ENCODE measurements around the gene CFAP61.
A peak's percentile ranks its signal among the peaks of the same experiment; 100 is the strongest.

The CFAP61 gene

GRCh38 chr20:20368418-20369249, 316.3 kb downstream of the CFAP61 start:
- no peak overlapping the region for H3K27ac ChIP-seq (ENCODE audit: low read length, poor library complexity, severe bottlenecking)
- H3K36me3 ChIP-seq (ENCODE audit: control insufficient read depth in 1 of 2, insufficient read depth in 2 of 2, low read depth in 1 of 2, low read length in 2 of 2), result no peaks in the 10 kb centered on the region
- H2BK5ac ChIP-seq (ENCODE audit: low read depth, low read length, poor library complexity, severe bottlenecking), result no peak overlapping the region
- no peak overlapping the region for H3K9ac ChIP-seq (ENCODE audit: low read length)
- no peak overlapping the region for H3K14ac ChIP-seq (ENCODE audit: low read length in 2 of 2)
- no peak overlapping the region for H2BK12ac ChIP-seq (ENCODE audit: low read length in 2 of 2)
- no peak overlapping the region for H4K91ac ChIP-seq (ENCODE audit: low read length)
- no peak overlapping the region for H3K18ac ChIP-seq (ENCODE audit: low read depth in 1 of 2, low read length in 2 of 2)
- no peak overlapping the region for H2BK120ac ChIP-seq (ENCODE audit: low read depth, low read length)
- H2AK5ac ChIP-seq (ENCODE audit: low read length, severe bottlenecking), result no peak overlapping the region
- no peak overlapping the region for H2BK15ac ChIP-seq (ENCODE audit: low read depth, poor library complexity, severe bottlenecking)
- H4K8ac ChIP-seq (ENCODE audit: low read length), result no peak overlapping the region
- peaks cover 81 to 87% of the 10 kb centered on the region in 2 experiments for H3K27me3 ChIP-seq (ENCODE audit: control insufficient read depth in 1 of 2, insufficient read depth in 1 of 2, low read length in 2 of 2)
- H3K4me1 ChIP-seq (ENCODE audit: control insufficient read depth, insufficient read depth, low read depth, low read length), result peaks cover 41% of the 10 kb centered on the region
- H3K4me3 ChIP-seq (ENCODE audit: insufficient read depth in 1 of 2, low read depth in 1 of 2, low read length in 2 of 2), result peak overlapping the region in 1 of 2 experiments; percentile 33
- no peak overlapping the region for H3K4ac ChIP-seq (ENCODE audit: low read depth in 1 of 2, low read length in 2 of 2)
- no peaks in the 10 kb centered on the region for H3K79me1 ChIP-seq (replicated peaks; ENCODE audit: low read length, poor library complexity, severe bottlenecking)
- H3K23ac ChIP-seq (ENCODE audit: low read length in 2 of 2), result no peak overlapping the region
- H3K9me3 ChIP-seq (ENCODE audit: control insufficient read depth, low read length), result no peaks in the 10 kb centered on the region
- H2AFZ ChIP-seq (ENCODE audit: low read depth, low read length), result no peak overlapping the region
- peak overlapping the region; percentile 76 for H3K4me2 ChIP-seq (ENCODE audit: low read length, poor library complexity, severe bottlenecking)
- no peak for DNase-seq
- WGBS, result 1% methylated on average over 27 of the region's 130 CpGs

- no peak overlapping the region for H2AK5ac ChIP-seq (ENCODE audit: low read length, severe bottlenecking)
- no peak overlapping the region for H3K27ac ChIP-seq (ENCODE audit: low read length, poor library complexity, severe bottlenecking)
- peaks cover 33% of the 10 kb centered on the region for H3K4me1 ChIP-seq (ENCODE audit: control insufficient read depth, insufficient read depth, low read depth, low read length)
- H3K4ac ChIP-seq (ENCODE audit: low read depth in 1 of 2, low read length in 2 of 2), result no peak overlapping the region
- H3K9me3 ChIP-seq (ENCODE audit: control insufficient read depth, low read length), result no peaks in the 10 kb centered on the region
- H2BK12ac ChIP-seq (ENCODE audit: low read length in 2 of 2), result no peak overlapping the region
- H3K18ac ChIP-seq (ENCODE audit: low read depth in 1 of 2, low read length in 2 of 2), result no peak overlapping the region
- H2BK15ac ChIP-seq (ENCODE audit: low read depth, poor library complexity, severe bottlenecking), result no peak overlapping the region
- no peaks in the 10 kb centered on the region for H3K36me3 ChIP-seq (ENCODE audit: control insufficient read depth in 1 of 2, insufficient read depth in 2 of 2, low read depth in 1 of 2, low read length in 2 of 2)
- peaks cover 81 to 87% of the 10 kb centered on the region in 2 experiments for H3K27me3 ChIP-seq (ENCODE audit: control insufficient read depth in 1 of 2, insufficient read depth in 1 of 2, low read length in 2 of 2)
- H2BK120ac ChIP-seq (ENCODE audit: low read depth, low read length), result no peak overlapping the region
- no peak overlapping the region for H3K4me3 ChIP-seq (ENCODE audit: insufficient read depth in 1 of 2, low read depth in 1 of 2, low read length in 2 of 2)
- H3K4me2 ChIP-seq (ENCODE audit: low read length, poor library complexity, severe bottlenecking), result peak overlapping the region; percentile 56
- DNase-seq, result no peak
- 1% methylated on average over 70 of the region's 86 CpGs for WGBS
- H3K9ac ChIP-seq (ENCODE audit: low read length), result no peak overlapping the region
- H3K79me1 ChIP-seq (replicated peaks; ENCODE audit: low read length, poor library complexity, severe bottlenecking), result no peaks in the 10 kb centered on the region
- no peak overlapping the region for H2AFZ ChIP-seq (ENCODE audit: low read depth, low read length)
- no peak overlapping the region for H4K91ac ChIP-seq (ENCODE audit: low read length)
- H4K8ac ChIP-seq (ENCODE audit: low read length), result no peak overlapping the region
- H2BK5ac ChIP-seq (ENCODE audit: low read depth, low read length, poor library complexity, severe bottlenecking), result no peak overlapping the region
- H3K23ac ChIP-seq (ENCODE audit: low read length in 2 of 2), result no peak overlapping the region
- H3K14ac ChIP-seq (ENCODE audit: low read length in 2 of 2), result no peak overlapping the region
Observed at GRCh38 chr20:20369250-20370093, 317.1 kb downstream of the CFAP61 start.

GRCh38 chr20:20370094-20370575, 317.8 kb downstream of the CFAP61 start:
- Histone ChIP-seq H4K91ac (ENCODE audit: low read length) (no peak overlapping the region), H2AK5ac (ENCODE audit: low read length, severe bottlenecking) (no peak overlapping the region), H3K27ac (ENCODE audit: low read length, poor library complexity, severe bottlenecking) (no peak overlapping the region), H3K9ac (ENCODE audit: low read length) (no peak overlapping the region), H2BK5ac (ENCODE audit: low read depth, low read length, poor library complexity, severe bottlenecking) (no peak overlapping the region), H3K18ac (ENCODE audit: low read depth in 1 of 2, low read length in 2 of 2) (no peak overlapping the region), H3K4me2 (ENCODE audit: low read length, poor library complexity, severe bottlenecking) (no peak overlapping the region), H3K79me1 (replicated peaks; ENCODE audit: low read length, poor library complexity, severe bottlenecking) (no peaks in the 10 kb centered on the region), H3K4me3 (ENCODE audit: insufficient read depth in 1 of 2, low read depth in 1 of 2, low read length in 2 of 2) (no peak overlapping the region), H3K27me3 (ENCODE audit: control insufficient read depth in 1 of 2, insufficient read depth in 1 of 2, low read length in 2 of 2) (peaks cover 81 to 87% of the 10 kb centered on the region in 2 experiments), H3K4me1 (ENCODE audit: control insufficient read depth, insufficient read depth, low read depth, low read length) (peaks cover 32% of the 10 kb centered on the region), H4K8ac (ENCODE audit: low read length) (no peak overlapping the region), H2BK15ac (ENCODE audit: low read depth, poor library complexity, severe bottlenecking) (no peak overlapping the region), H3K9me3 (ENCODE audit: control insufficient read depth, low read length) (no peaks in the 10 kb centered on the region), H3K14ac (ENCODE audit: low read length in 2 of 2) (no peak overlapping the region), H3K36me3 (ENCODE audit: control insufficient read depth in 1 of 2, insufficient read depth in 2 of 2, low read depth in 1 of 2, low read length in 2 of 2) (no peaks in the 10 kb centered on the region), H2AFZ (ENCODE audit: low read depth, low read length) (no peak overlapping the region), H2BK12ac (ENCODE audit: low read length in 2 of 2) (no peak overlapping the region), H2BK120ac (ENCODE audit: low read depth, low read length) (no peak overlapping the region), H3K4ac (ENCODE audit: low read depth in 1 of 2, low read length in 2 of 2) (no peak overlapping the region), H3K23ac (ENCODE audit: low read length in 2 of 2) (no peak overlapping the region)
- 4% methylated on average over 7 of the region's 10 CpGs for WGBS
- DNase-seq, result no peak

GRCh38 chr20:20371083-20371482, 318.8 kb downstream of the CFAP61 start:
- Histone ChIP-seq H2BK5ac (ENCODE audit: low read depth, low read length, poor library complexity, severe bottlenecking) (no peak overlapping the region), H3K79me1 (replicated peaks; ENCODE audit: low read length, poor library complexity, severe bottlenecking) (no peaks in the 10 kb centered on the region), H4K91ac (ENCODE audit: low read length) (no peak overlapping the region), H3K27me3 (ENCODE audit: control insufficient read depth in 1 of 2, insufficient read depth in 1 of 2, low read length in 2 of 2) (peaks cover 83 to 87% of the 10 kb centered on the region in 2 experiments), H2AK5ac (ENCODE audit: low read length, severe bottlenecking) (no peak overlapping the region), H3K9ac (ENCODE audit: low read length) (no peak overlapping the region), H2BK120ac (ENCODE audit: low read depth, low read length) (no peak overlapping the region), H3K23ac (ENCODE audit: low read length in 2 of 2) (no peak overlapping the region), H3K27ac (ENCODE audit: low read length, poor library complexity, severe bottlenecking) (no peak overlapping the region), H4K8ac (ENCODE audit: low read length) (no peak overlapping the region), H3K18ac (ENCODE audit: low read depth in 1 of 2, low read length in 2 of 2) (no peak overlapping the region), H3K4me3 (ENCODE audit: insufficient read depth in 1 of 2, low read depth in 1 of 2, low read length in 2 of 2) (no peak overlapping the region), H3K36me3 (ENCODE audit: control insufficient read depth in 1 of 2, insufficient read depth in 2 of 2, low read depth in 1 of 2, low read length in 2 of 2) (no peaks in the 10 kb centered on the region), H3K4me2 (ENCODE audit: low read length, poor library complexity, severe bottlenecking) (no peak overlapping the region), H2AFZ (ENCODE audit: low read depth, low read length) (no peak overlapping the region), H2BK15ac (ENCODE audit: low read depth, poor library complexity, severe bottlenecking) (no peak overlapping the region), H3K9me3 (ENCODE audit: control insufficient read depth, low read length) (no peaks in the 10 kb centered on the region), H2BK12ac (ENCODE audit: low read length in 2 of 2) (no peak overlapping the region), H3K14ac (ENCODE audit: low read length in 2 of 2) (no peak overlapping the region), H3K4ac (ENCODE audit: low read depth in 1 of 2, low read length in 2 of 2) (no peak overlapping the region), H3K4me1 (ENCODE audit: control insufficient read depth, insufficient read depth, low read depth, low read length) (peaks cover 31% of the 10 kb centered on the region)
- whole genome bisulfite sequencing, result 35% methylated on average over 6 of the region's 7 CpGs
- DNase-seq, result no peak
